Measurements from ENCODE around the gene SNAPC5.

DNA sequence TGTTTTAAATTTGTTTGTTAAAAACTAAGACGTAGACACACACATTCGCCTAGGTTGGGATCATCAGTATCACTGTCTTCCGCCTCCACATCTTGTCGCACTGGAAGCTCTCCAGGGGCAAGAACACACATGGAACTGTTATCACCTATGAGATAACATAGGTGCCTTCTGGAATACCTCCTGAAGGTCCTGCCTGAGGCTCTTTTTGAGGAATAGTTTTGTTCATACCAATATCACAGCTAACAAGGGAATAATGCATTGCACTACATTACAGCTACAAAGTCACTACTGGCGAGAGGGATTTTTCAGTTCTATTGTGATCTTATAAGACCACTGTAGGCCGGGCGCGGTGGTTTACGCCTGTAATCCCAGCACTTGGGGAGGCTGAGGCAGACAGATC is 37.5 kb upstream of the SNAPC5 start:
- TF ChIP-seq GATA2 (IDR thresholded peaks at IDR 0.05; ENCODE audit: low read depth, low read length) (no peak), GATA3 (IDR thresholded peaks at IDR 0.05; ENCODE audit: low read depth, low read length) (no peak)
